Iris pigment epithelial cell (primary cell): Measurements from ENCODE around the gene TNIK.
A peak's percentile ranks its signal among the peaks of the same experiment; 100 is the strongest.
"Not testable (repeated sequence)": the region's sequence is repeated elsewhere in the genome, so short reads cannot be mapped to it uniquely, and the experiment has no call there.

Experiments used
- DNase-seq: peaks from one replicate; pipeline ENCODE4 v3.0.0-alpha.2; 2011; ENCODE audit warnings: low read depth

The TNIK gene

GRCh38 chr3:171384101-171384891 lies 75.9 kb downstream of the TNIK start:
- DNase-seq = peak; percentile 59

- DNase-seq = peak; percentile 78
These were observed 76.8 kb downstream of the TNIK start for GRCh38 chr3:171383206-171384018.

- not testable (repeated sequence) for DNase-seq
These were observed 77.9 kb downstream of the TNIK start for GRCh38 chr3:171382347-171382746.

GRCh38 chr3:171380711-171381425 lies 79.3 kb downstream of the TNIK start:
- no peak for DNase-seq

GRCh38 chr3:171379961-171380483 lies 80.2 kb downstream of the TNIK start:
- DNase-seq = no peak

GRCh38 chr3:171379281-171379680 lies 80.9 kb downstream of the TNIK start:
- peak; percentile 44 for DNase-seq

- no peak for DNase-seq
These were observed 81.6 kb downstream of the TNIK start for GRCh38 chr3:171378586-171378985.

GRCh38 chr3:171377859-171378258 lies 82.3 kb downstream of the TNIK start:
- no peak for DNase-seq

GRCh38 chr3:171376596-171376947 lies 83.6 kb downstream of the TNIK start:
- DNase-seq = no peak

GRCh38 chr3:171375666-171376595 lies 84.3 kb downstream of the TNIK start:
- DNase-seq = peak; percentile 82

- peak; percentile 87 for DNase-seq
These were observed 85.4 kb downstream of the TNIK start for GRCh38 chr3:171374661-171375285.

- DNase-seq = peak; percentile 17
These were observed 85.9 kb downstream of the TNIK start for GRCh38 chr3:171374260-171374659.

GRCh38 chr3:171373711-171374110 lies 86.5 kb downstream of the TNIK start:
- no peak for DNase-seq

GRCh38 chr3:171372694-171373093 lies 87.5 kb downstream of the TNIK start:
- no peak for DNase-seq

- no peak for DNase-seq
These were observed 88.9 kb downstream of the TNIK start for GRCh38 chr3:171371354-171371753.

- no peak for DNase-seq
These were observed 91.0 kb downstream of the TNIK start for GRCh38 chr3:171369156-171369555.

GRCh38 chr3:171366738-171367137 lies 93.5 kb downstream of the TNIK start:
- not testable (repeated sequence) for DNase-seq

- no peak for DNase-seq
These were observed 94.2 kb downstream of the TNIK start for GRCh38 chr3:171366043-171366442.

- DNase-seq = no peak
These were observed 94.7 kb downstream of the TNIK start for GRCh38 chr3:171365489-171365888.

- DNase-seq = no peak
These were observed 95.7 kb downstream of the TNIK start for GRCh38 chr3:171364500-171364899.

- DNase-seq = no peak
These were observed 97.0 kb downstream of the TNIK start for GRCh38 chr3:171363202-171363601.
